HepG2 (cell line): ENCODE measurements around the gene CTNND2. TPM values are rescaled to one million over a fixed set of nuclear protein-coding genes. Genes with fewer than 3 reads are reported as not detected.

ENCODE experiments used
- ATAC-seq: fragments of 200-7000 bp; cut with Tn5 transposase; 3 replicates; pipeline ENCODE4 v1.9.1; 2020; ENCODE audit warnings: mild to moderate bottlenecking, moderate library complexity
- BruUV-seq: library from RNA; stranded (reverse); fragments of 400-500 nt; replicated peaks from 2 replicates; lab custom pipeline; 2021; lab: Mats Ljungman, UMichigan
- CTCF ChIA-PET: fragments of 300-600 bp; formaldehyde crosslinking; extraction: SDS; loops from one replicate; lab custom pipeline; 2021; ENCODE audit warnings: low total read pairs, inconsistent platforms, low intra/inter-chr PET ratio; lab: Yijun Ruan, JAX
- POLR2A ChIA-PET: fragments of 350-600 bp; sonication (Branson Sonifier 250); formaldehyde crosslinking; loops from one replicate; lab custom pipeline; 2020; ENCODE audit warnings: antibody characterized with exemption, inconsistent platforms; lab: Yijun Ruan, JAX
- DNase-seq: peaks from one replicate; pipeline ENCODE4 v3.0.0-alpha.2; 2015; ENCODE audit warnings: low spot score
- FAIRE-seq: peaks from 3 replicates; lab custom pipeline; 2011; peaks lifted over from hg19 to GRCh38; lab: Jason Lieb, UNC
- H2AFZ ChIP-seq: one replicate; pipeline ENCODE4 v1.6.1; 2011; ENCODE audit warnings: low read length, inconsistent platforms
- H3K27ac ChIP-seq: fragments of 300-600 bp; 3 replicates; pipeline ENCODE4 v1.8.0; 2011; ENCODE audit warnings: mixed run types, mild to moderate bottlenecking, mixed read lengths, low read length, inconsistent platforms; ENCODE audit not compliant: insufficient read depth; ENCODE audit errors: extremely low read length
- H3K27me3 ChIP-seq, 2 experiments: fragments of 200-600 bp in 1 of 2; 2 replicates in 1 of 2; 3 replicates in 1 of 2; pipeline versions ENCODE4 v1.6.0 to v1.8.0; 2011; ENCODE audit warnings: low read length in 2 of 2, mild to moderate bottlenecking in 2 of 2, moderate library complexity in 2 of 2, inconsistent platforms in 1 of 2; ENCODE audit not compliant: insufficient read depth in 2 of 2, control insufficient read depth in 1 of 2
- H3K36me3 ChIP-seq, 2 experiments: fragments of 200-600 bp in 1 of 2; replicated peaks in 1 of 2; 2 replicates in 1 of 2; 3 replicates in 1 of 2; pipeline versions ENCODE4 v1.5.1 to v1.8.0; 2011; ENCODE audit warnings: low read length in 2 of 2, inconsistent platforms in 1 of 2; ENCODE audit not compliant: insufficient read depth in 2 of 2, control insufficient read depth in 1 of 2
- H3K4me1 ChIP-seq: 2 replicates; pipeline ENCODE4 v1.5.1; 2012; ENCODE audit warnings: low read length, inconsistent platforms; ENCODE audit not compliant: insufficient read depth
- H3K4me2 ChIP-seq: 2 replicates; pipeline ENCODE4 v1.6.0; 2011; ENCODE audit warnings: low read depth, low read length, inconsistent platforms
- H3K4me3 ChIP-seq, 3 experiments: fragments of 200-600 bp in 1 of 3; sonication (generic), shearing (Covaris generic) in 1 of 3; replicated peaks in 1 of 3; 2 replicates each; pipeline ENCODE4 v1.5.1; 2011 to 2016; ENCODE audit warnings: low read length in 3 of 3, inconsistent platforms in 2 of 3, low read depth in 2 of 3, mild to moderate bottlenecking in 2 of 3, control low read depth in 1 of 3, mixed read lengths in 1 of 3; ENCODE audit not compliant: insufficient read depth in 1 of 3
- H3K79me2 ChIP-seq: one replicate; pipeline ENCODE4 v1.6.1; 2011; ENCODE audit warnings: low read length, inconsistent platforms; ENCODE audit not compliant: insufficient read depth
- H3K9ac ChIP-seq: 2 replicates; pipeline ENCODE4 v1.6.0; 2011; ENCODE audit warnings: mild to moderate bottlenecking, low read depth, low read length, inconsistent platforms; ENCODE audit not compliant: insufficient read depth
- H3K9me3 ChIP-seq: 2 replicates; pipeline ENCODE4 v1.5.1; 2012; ENCODE audit warnings: mild to moderate bottlenecking, low read length
- H4K20me1 ChIP-seq: 2 replicates; pipeline ENCODE4 v1.6.0; 2011; ENCODE audit warnings: inconsistent platforms, mild to moderate bottlenecking, low read length, moderate library complexity; ENCODE audit not compliant: insufficient read depth
- ATF2 ChIP-seq: sonication (generic); formaldehyde crosslinking; IDR thresholded peaks from 2 replicates; pipeline ENCODE4 v1.4.0; 2020; ENCODE audit warnings: missing genetic modification reagents
- EHMT2 ChIP-seq: fragments of 200-600 bp; sonication (generic); IDR thresholded peaks from 2 replicates; pipeline ENCODE4 v1.7.0; 2017; ENCODE audit warnings: antibody characterized with exemption, low read depth, low read length, borderline replicate concordance
- ELF3 ChIP-seq: IDR thresholded peaks from 2 replicates; pipeline ENCODE4 v1.6.1; 2016; ENCODE audit warnings: missing genetic modification reagents, missing compliant biosample characterization
- KDM5A ChIP-seq: fragments of 200-600 bp; sonication (generic); IDR thresholded peaks from 2 replicates; pipeline ENCODE4 v1.7.0; 2018; ENCODE audit warnings: antibody characterized with exemption, mild to moderate bottlenecking, low read length, borderline replicate concordance
- MAFF ChIP-seq: IDR thresholded peaks from 2 replicates; pipeline ENCODE4 v1.6.1; 2011; ENCODE audit warnings: low read depth, low read length, improper control_type of control experiment
- MAFK ChIP-seq, 2 experiments: IDR thresholded peaks in 1 of 2; conservative IDR thresholded peaks in 1 of 2; 2 replicates each; pipeline ENCODE4 v1.6.1; 2011; ENCODE audit warnings: improper control_type of control experiment in 2 of 2, low read length in 2 of 2
- MTA1 ChIP-seq: sonication (generic); formaldehyde crosslinking; IDR thresholded peaks from 2 replicates; pipeline ENCODE4 v1.4.0; 2020; ENCODE audit warnings: missing genetic modification reagents, mild to moderate bottlenecking, borderline replicate concordance
- ZBTB7A ChIP-seq: sonication (generic); formaldehyde crosslinking; IDR thresholded peaks from 2 replicates; pipeline ENCODE4 v1.8.0; 2022; ENCODE audit warnings: mild to moderate bottlenecking, missing genetic modification reagents
- ZEB1 ChIP-seq: IDR thresholded peaks from 2 replicates; pipeline ENCODE4 v1.6.1; 2012; ENCODE audit warnings: mild to moderate bottlenecking, low read depth, inconsistent platforms; ENCODE audit not compliant: insufficient replicate concordance
- ZMAT3 ChIP-seq: sonication (generic); formaldehyde crosslinking; conservative IDR thresholded peaks from 2 replicates; pipeline ENCODE4 v1.7.0; 2021; ENCODE audit warnings: missing genetic modification reagents
- ZNF160 ChIP-seq: sonication (generic); formaldehyde crosslinking; IDR thresholded peaks from 2 replicates; pipeline ENCODE4 v1.8.0; 2022; ENCODE audit warnings: mild to moderate bottlenecking, inconsistent platforms, missing genetic modification reagents
- ZNF207 ChIP-seq: fragments of 450-650 bp; IDR thresholded peaks from 2 replicates; pipeline ENCODE4 v1.6.1; 2016; ENCODE audit warnings: antibody characterized with exemption, borderline replicate concordance
- ZNF441 ChIP-seq: sonication (generic); formaldehyde crosslinking; IDR thresholded peaks from 2 replicates; pipeline ENCODE4 v1.7.0; 2021; ENCODE audit warnings: missing genetic modification reagents, borderline replicate concordance
- ZNF550 ChIP-seq: sonication (generic); formaldehyde crosslinking; IDR thresholded peaks from 2 replicates; pipeline ENCODE4 v1.4.0; 2020; ENCODE audit warnings: mild to moderate bottlenecking, missing genetic modification reagents, borderline replicate concordance
- ZNF75D ChIP-seq: sonication (generic); formaldehyde crosslinking; IDR thresholded peaks from 2 replicates; pipeline ENCODE4 v1.8.1; 2023; ENCODE audit warnings: missing genetic modification reagents, mild to moderate bottlenecking, borderline replicate concordance
- ZNF768 ChIP-seq: sonication (generic); formaldehyde crosslinking; IDR thresholded peaks from 2 replicates; pipeline ENCODE4 v1.4.0; 2020; ENCODE audit warnings: missing genetic modification reagents
- ZSCAN29 ChIP-seq: sonication (generic); formaldehyde crosslinking; conservative IDR thresholded peaks from 2 replicates; pipeline ENCODE4 v1.4.0; 2020; ENCODE audit warnings: mild to moderate bottlenecking, missing genetic modification reagents
- WGBS: methylation state at CpG from one replicate; pipeline ENCODE4 v1.1.6; 2017; ENCODE audit warnings: low lambda C conversion rate; 5-methylcytosine and 5-hydroxymethylcytosine counted together
- in situ Hi-C: cut with HindIII; loops from 2 replicates; pipeline ENCODE4 v1.10.0; 2017; ENCODE audit warnings: low pct_unique_long_range_greater_than_20kb; ENCODE audit not compliant: extremely low pct_ligation_motif_present
- intact Hi-C: fragments of 100-400 bp; cut with micrococcal nuclease; formaldehyde crosslinking; loops from one replicate; pipeline ENCODE4 v1.10.0; 2022; ENCODE audit not compliant: unreplicated experiment
- polyA plus RNA-seq, 8 experiments: library from polyadenylated mRNA; depleted of rRNA in 3 of 8; stranded (reverse) in 7 of 8; unstranded in 1 of 8; fragments of >200 nt; fragmentation: Illumina TruSeq in 4 of 8; extraction: Trizol in 4 of 8; gene quantifications; 2 replicates each; pipeline versions ENCODE4 v1.2.1 to v1.2.3, GENCODE V29; 2011 to 2016; ENCODE audit warnings: low read depth in 4 of 8, missing spikeins in 1 of 8, mixed read lengths in 1 of 8; ENCODE audit not compliant: insufficient read depth in 1 of 8
- total RNA-seq, 5 experiments: library from RNA; depleted of rRNA; stranded (reverse); fragments of >200 nt; fragmentation: Illumina TruSeq; extraction: Trizol; gene quantifications; 2 replicates each; pipeline ENCODE4 v1.2.3, GENCODE V29; 2016; ENCODE audit warnings: low read depth in 1 of 5

Gene CTNND2
- total and polyA plus RNA-seq, 2 of the 13 experiments (the other 11 are each of a cell fraction or from before 2014, with no cell fraction given) = not detected

GRCh38 chr5:11171236-11171635 lies 733.0 kb downstream of the CTNND2 start:
- TF ChIP-seq ZNF768 (CRISPR knock-in tag) (no peak), ZNF441 (no peak), ZNF550 (CRISPR knock-in tag) (no peak), MAFK (conservative IDR thresholded peaks at IDR 0.05 in 1 of 2, IDR thresholded peaks at IDR 0.05 in 1 of 2; ENCODE audit: low read length in 2 of 2) (peak; percentile 26 to 78; a peak in 2 of 4 replicates), ZSCAN29 (no peak), MAFF (peak; percentile 52; the same call in 1 of the 2 replicates), MTA1 (no peak), ZEB1 (no peak), EHMT2 (no peak), KDM5A (no peak), ELF3 (CRISPR knock-in tag) (no peak)
- H3K27me3 ChIP-seq = peaks cover 0 to 8% of the 10 kb centered on the region in 2 experiments; a peak in 1 of 5 replicates
- H2AFZ ChIP-seq = no peak overlapping the region
- FAIRE-seq = no peak
- ChIA-PET POLR2A (no interaction called here), CTCF (no interaction called here)
- DNase-seq = no peak
- no TSS peak for BruUV-seq
- intact Hi-C loops (no loop called here), in situ Hi-C loops (no loop called here)
- ATAC-seq = no peak
- no peaks in the 10 kb centered on the region for H3K4me1 ChIP-seq
- no peak overlapping the region for H3K4me2 ChIP-seq
- H3K27ac ChIP-seq = no peak overlapping the region
- H4K20me1 ChIP-seq = no peaks in the 10 kb centered on the region
- no peak overlapping the region for H3K9ac ChIP-seq
- H3K36me3 ChIP-seq = no peaks in the 10 kb centered on the region
- no peaks in the 10 kb centered on the region for H3K79me2 ChIP-seq
- 19% methylated on average over 1 of the region's 1 CpG for WGBS
- no peaks in the 10 kb centered on the region for H3K9me3 ChIP-seq
- no peak overlapping the region for H3K4me3 ChIP-seq

- Histone ChIP-seq H3K27me3 (no peaks in the 10 kb centered on the region), H3K4me3 (no peak overlapping the region), H3K9ac (no peak overlapping the region), H3K79me2 (no peaks in the 10 kb centered on the region), H4K20me1 (no peaks in the 10 kb centered on the region), H2AFZ (no peak overlapping the region), H3K27ac (no peak overlapping the region), H3K9me3 (no peaks in the 10 kb centered on the region), H3K4me2 (no peak overlapping the region), H3K4me1 (no peaks in the 10 kb centered on the region), H3K36me3 (no peaks in the 10 kb centered on the region)
- DNase-seq (no peak), ATAC-seq (no peak), FAIRE-seq (no peak)
- in situ Hi-C loops (no loop called here), intact Hi-C loops (no loop called here)
- CTCF ChIA-PET = no interaction called here
- POLR2A ChIA-PET = no interaction called here
- 23% methylated on average over 7 of the region's 7 CpGs for WGBS
- no TSS peak for BruUV-seq
- TF ChIP-seq ZMAT3 (CRISPR knock-in tag) (no peak), ZBTB7A (CRISPR knock-in tag) (no peak), ATF2 (CRISPR knock-in tag) (no peak), ZNF207 (no peak), ZNF160 (CRISPR knock-in tag) (no peak), ZNF75D (CRISPR knock-in tag) (no peak)
These were observed 737.3 kb downstream of the CTNND2 start for GRCh38 chr5:11166923-11167322.
